ENCODE results near the gene EFEMP2.

EFEMP2 gene

GRCh38 chr11:65860278-65861164 lies 12.1 kb downstream of the EFEMP2 start, which contains the start of gene MUS81:
Gene MUS81 (plus strand): TSS chr11:65860433. CDS start chr11:65860754, 321 bp downstream.
- ATAC-seq = peak; percentile 48

GRCh38 chr11:65859812-65860277 lies 12.8 kb downstream of the EFEMP2 start:
- Mint-ChIP-seq H3K4me1 (peaks cover 44% of the 10 kb centered on the region), H3K27ac (peak overlapping the region; percentile 94), H3K4me3 (peak overlapping the region; percentile 95), H3K9me3 (no peaks in the 10 kb centered on the region), H3K36me3 (ENCODE audit: low read depth) (peaks cover 34% of the 10 kb centered on the region), H3K27me3 (no peaks in the 10 kb centered on the region)
- peak; percentile 57 for DNase-seq
- no peak for ATAC-seq

More at GRCh38 chr11:65860278-65861164, 12.1 kb downstream of the EFEMP2 start, which contains the start of gene MUS81:
- DNase-seq = peak; percentile 98
- peak within 1 kb of the TSS; percentile 95 for H3K4me3 Mint-ChIP-seq
- peaks cover 39% of the 10 kb centered on the region for H3K4me1 Mint-ChIP-seq
- peaks cover 31% of the 10 kb centered on the region for H3K36me3 Mint-ChIP-seq (ENCODE audit: low read depth)
- H3K27ac Mint-ChIP-seq = peak within 1 kb of the TSS; percentile 94
- no peaks in the 10 kb centered on the region for H3K9me3 Mint-ChIP-seq
- no peaks in the 10 kb centered on the region for H3K27me3 Mint-ChIP-seq

- peak overlapping the region; percentile 95 for H3K4me3 Mint-ChIP-seq
- DNase-seq (peak; percentile 98), ATAC-seq (peak; percentile 75)
- H3K4me1 Mint-ChIP-seq = peaks cover 50% of the 10 kb centered on the region
- H3K27me3 Mint-ChIP-seq = no peaks in the 10 kb centered on the region
- H3K9me3 Mint-ChIP-seq = no peaks in the 10 kb centered on the region
- peak overlapping the region; percentile 94 for H3K27ac Mint-ChIP-seq
- H3K36me3 Mint-ChIP-seq (ENCODE audit: low read depth) = peaks cover 40% of the 10 kb centered on the region
Observed at GRCh38 chr11:65859095-65859811, 13.3 kb downstream of the EFEMP2 start.

GRCh38 chr11:65858681-65859087 lies 13.9 kb downstream of the EFEMP2 start:
- Mint-ChIP-seq H3K27ac (peak overlapping the region; percentile 94), H3K4me3 (peak overlapping the region; percentile 95), H3K4me1 (peaks cover 52% of the 10 kb centered on the region), H3K27me3 (no peaks in the 10 kb centered on the region), H3K36me3 (ENCODE audit: low read depth) (peaks cover 45% of the 10 kb centered on the region), H3K9me3 (no peaks in the 10 kb centered on the region)
- DNase-seq (no peak), ATAC-seq (no peak)

- H3K9me3 Mint-ChIP-seq = no peaks in the 10 kb centered on the region
- peaks cover 51% of the 10 kb centered on the region for H3K36me3 Mint-ChIP-seq (ENCODE audit: low read depth)
- peak within 1 kb of the TSS; percentile 97 for H3K4me3 Mint-ChIP-seq
- DNase-seq (peak; percentile 97), ATAC-seq (peak; percentile 68)
- peak within 1 kb of the TSS; percentile 94 for H3K27ac Mint-ChIP-seq
- H3K4me1 Mint-ChIP-seq = peaks cover 52% of the 10 kb centered on the region
- H3K27me3 Mint-ChIP-seq = no peaks in the 10 kb centered on the region
Observed at GRCh38 chr11:65857853-65858680, 14.5 kb downstream of the EFEMP2 start, which contains the start of gene CFL1. Gene CFL1 (minus strand): TSS chr11:65858180. CDS start chr11:65858099, 81 bp downstream.

GRCh38 chr11:65857500-65857852 lies 15.1 kb downstream of the EFEMP2 start:
- no peaks in the 10 kb centered on the region for H3K9me3 Mint-ChIP-seq
- peaks cover 49% of the 10 kb centered on the region for H3K36me3 Mint-ChIP-seq (ENCODE audit: low read depth)
- H3K4me1 Mint-ChIP-seq = peaks cover 48% of the 10 kb centered on the region
- ATAC-seq (no peak), DNase-seq (no peak)
- H3K27me3 Mint-ChIP-seq = no peaks in the 10 kb centered on the region
- H3K4me3 Mint-ChIP-seq = peak overlapping the region; percentile 97
- no peak overlapping the region for H3K27ac Mint-ChIP-seq

GRCh38 chr11:65856689-65857499 lies 15.7 kb downstream of the EFEMP2 start:
- ATAC-seq (peak; percentile 5), DNase-seq (peak; percentile 88)
- Mint-ChIP-seq H3K4me3 (peak overlapping the region; percentile 97), H3K9me3 (no peaks in the 10 kb centered on the region), H3K36me3 (ENCODE audit: low read depth) (peaks cover 54% of the 10 kb centered on the region), H3K27ac (peak overlapping the region; percentile 92), H3K27me3 (no peaks in the 10 kb centered on the region), H3K4me1 (peaks cover 46% of the 10 kb centered on the region)

- Mint-ChIP-seq H3K4me1 (peaks cover 38% of the 10 kb centered on the region), H3K27ac (peak overlapping the region; percentile 92), H3K36me3 (ENCODE audit: low read depth) (peaks cover 53% of the 10 kb centered on the region), H3K27me3 (no peaks in the 10 kb centered on the region), H3K4me3 (peak overlapping the region; percentile 97), H3K9me3 (peaks cover 4% of the 10 kb centered on the region)
- no peak for ATAC-seq
- DNase-seq = no peak
Observed at GRCh38 chr11:65855927-65856363, 16.7 kb downstream of the EFEMP2 start.

GRCh38 chr11:65854852-65855837 lies 17.5 kb downstream of the EFEMP2 start:
- DNase-seq (no peak), ATAC-seq (no peak)
- H3K9me3 Mint-ChIP-seq = peaks cover 4% of the 10 kb centered on the region
- peaks cover 36% of the 10 kb centered on the region for H3K4me1 Mint-ChIP-seq
- no peaks in the 10 kb centered on the region for H3K27me3 Mint-ChIP-seq
- peaks cover 52% of the 10 kb centered on the region for H3K36me3 Mint-ChIP-seq (ENCODE audit: low read depth)
- peak overlapping the region; percentile 97 for H3K4me3 Mint-ChIP-seq
- peak overlapping the region; percentile 92 for H3K27ac Mint-ChIP-seq

GRCh38 chr11:65854161-65854592 lies 18.4 kb downstream of the EFEMP2 start:
- ATAC-seq (no peak), DNase-seq (no peak)
- Mint-ChIP-seq H3K4me3 (peak overlapping the region; percentile 54), H3K27me3 (no peaks in the 10 kb centered on the region), H3K4me1 (peaks cover 32% of the 10 kb centered on the region), H3K27ac (peak overlapping the region; percentile 68), H3K36me3 (ENCODE audit: low read depth) (peaks cover 52% of the 10 kb centered on the region), H3K9me3 (peaks cover 4% of the 10 kb centered on the region)

GRCh38 chr11:65853246-65853979 lies 19.2 kb downstream of the EFEMP2 start:
- ATAC-seq (no peak), DNase-seq (no peak)
- H3K9me3 Mint-ChIP-seq = peaks cover 4% of the 10 kb centered on the region
- H3K4me1 Mint-ChIP-seq = peaks cover 28% of the 10 kb centered on the region
- peak overlapping the region; percentile 4 for H3K4me3 Mint-ChIP-seq
- H3K27me3 Mint-ChIP-seq = no peaks in the 10 kb centered on the region
- H3K36me3 Mint-ChIP-seq (ENCODE audit: low read depth) = peaks cover 52% of the 10 kb centered on the region
- H3K27ac Mint-ChIP-seq = no peak overlapping the region

Measured in activated naive CD8-positive, alpha-beta T cell treated with anti-CD3 and anti-CD28 coated beads, Interleukin-2, amount 50 U/mL, for 24 hours (primary cell).